Measurements from ENCODE around the gene TMEM212.

TMEM212 gene

DNA sequence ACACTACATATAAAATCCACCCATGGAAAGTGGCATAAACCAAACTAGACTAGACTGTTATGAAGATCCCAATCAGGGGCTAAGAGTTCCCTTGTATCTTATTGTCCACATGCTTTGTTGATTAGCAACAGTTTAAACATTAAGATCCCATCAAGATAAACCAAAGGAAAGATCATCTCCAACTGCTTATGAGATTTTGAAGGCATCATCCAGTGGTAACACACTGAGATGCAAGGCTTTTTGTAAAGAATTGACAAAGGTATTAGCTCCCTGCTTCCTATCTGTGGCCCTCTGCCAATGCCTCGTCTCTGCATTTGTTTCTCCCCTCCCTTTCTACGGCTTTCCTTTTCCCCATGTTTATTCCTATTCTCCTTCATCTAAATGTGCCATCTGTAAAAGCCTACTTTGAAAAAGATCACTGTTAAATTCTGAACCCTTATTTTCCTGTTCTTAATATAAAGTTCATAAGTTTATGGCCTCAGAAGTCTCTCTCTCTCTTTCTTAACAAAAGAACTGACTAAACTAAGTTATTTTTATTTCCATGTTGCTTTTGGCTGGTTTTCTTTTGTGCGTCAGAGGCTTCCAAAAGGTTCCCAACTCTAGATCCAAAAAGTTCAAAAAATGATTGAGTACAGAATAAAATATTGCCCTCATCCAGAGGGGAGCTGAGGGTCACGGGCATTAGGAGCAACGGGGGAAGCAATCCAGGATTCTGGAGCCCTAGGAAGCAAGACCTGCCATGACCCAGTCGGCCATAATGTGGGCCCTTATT is 38.3 kb upstream of the TMEM212 start:
- TF ChIP-seq EZH2 (IDR thresholded peaks at IDR 0.05) (no peak), POLR2AphosphoS5 (IDR thresholded peaks at IDR 0.05; ENCODE audit: borderline replicate concordance, low read depth, low read length) (no peak), FOXP2 (optimal IDR thresholded peaks at IDR 0.05; ENCODE audit: control extremely low read depth, extremely low read length, insufficient read depth) (no peak)
- Histone ChIP-seq H3K27ac (0 out of 2 replicates have a peak overlapping the region, but pooled peaks have one; percentile 47), H3K9me3 (ENCODE audit: low read depth, low read length) (no peaks in the 10 kb centered on the region), H3K9ac (ENCODE audit: insufficient read length) (peak overlapping the region; percentile 38), H3K4me3 (no peak overlapping the region), H3K36me3 (ENCODE audit: insufficient read depth, low read length) (no peaks in the 10 kb centered on the region)
- no peak for DNase-seq (ENCODE audit: low read depth, low spot score)

DNA sequence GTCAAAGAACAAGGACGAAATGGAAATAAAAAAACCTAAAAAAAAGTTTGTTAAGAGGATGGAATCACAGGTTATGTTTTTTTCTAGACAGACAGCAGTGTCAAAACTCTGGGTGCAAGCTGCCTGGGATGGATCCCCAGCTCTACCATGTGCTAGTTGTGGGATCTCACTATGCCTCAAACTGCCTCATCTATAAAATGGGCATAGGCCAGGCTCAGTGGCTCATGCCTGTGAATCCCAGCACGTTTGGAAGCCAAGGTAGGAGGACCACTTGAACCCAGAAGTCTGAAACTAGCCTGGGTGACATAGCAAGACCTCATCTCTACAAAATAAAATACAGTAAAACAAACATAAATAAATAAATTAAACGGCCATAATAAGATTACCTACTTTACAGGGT is 37.5 kb upstream of the TMEM212 start:
- peak overlapping the region; percentile 88; the same call in 1 of the 2 replicates for H3K27ac ChIP-seq
- no peaks in the 10 kb centered on the region for H3K36me3 ChIP-seq (ENCODE audit: insufficient read depth, low read length)
- no peak overlapping the region for H3K4me3 ChIP-seq
- H3K9ac ChIP-seq (ENCODE audit: insufficient read length): no peak overlapping the region
- no peaks in the 10 kb centered on the region for H3K9me3 ChIP-seq (ENCODE audit: low read depth, low read length)
- DNase-seq (ENCODE audit: low read depth, low spot score): no peak
- no peak for TF ChIP-seq EZH2 (IDR thresholded peaks at IDR 0.05)
- TF ChIP-seq FOXP2 (optimal IDR thresholded peaks at IDR 0.05; ENCODE audit: control extremely low read depth, extremely low read length, insufficient read depth): no peak
- no peak for TF ChIP-seq POLR2AphosphoS5 (IDR thresholded peaks at IDR 0.05; ENCODE audit: borderline replicate concordance, low read depth, low read length)

DNA sequence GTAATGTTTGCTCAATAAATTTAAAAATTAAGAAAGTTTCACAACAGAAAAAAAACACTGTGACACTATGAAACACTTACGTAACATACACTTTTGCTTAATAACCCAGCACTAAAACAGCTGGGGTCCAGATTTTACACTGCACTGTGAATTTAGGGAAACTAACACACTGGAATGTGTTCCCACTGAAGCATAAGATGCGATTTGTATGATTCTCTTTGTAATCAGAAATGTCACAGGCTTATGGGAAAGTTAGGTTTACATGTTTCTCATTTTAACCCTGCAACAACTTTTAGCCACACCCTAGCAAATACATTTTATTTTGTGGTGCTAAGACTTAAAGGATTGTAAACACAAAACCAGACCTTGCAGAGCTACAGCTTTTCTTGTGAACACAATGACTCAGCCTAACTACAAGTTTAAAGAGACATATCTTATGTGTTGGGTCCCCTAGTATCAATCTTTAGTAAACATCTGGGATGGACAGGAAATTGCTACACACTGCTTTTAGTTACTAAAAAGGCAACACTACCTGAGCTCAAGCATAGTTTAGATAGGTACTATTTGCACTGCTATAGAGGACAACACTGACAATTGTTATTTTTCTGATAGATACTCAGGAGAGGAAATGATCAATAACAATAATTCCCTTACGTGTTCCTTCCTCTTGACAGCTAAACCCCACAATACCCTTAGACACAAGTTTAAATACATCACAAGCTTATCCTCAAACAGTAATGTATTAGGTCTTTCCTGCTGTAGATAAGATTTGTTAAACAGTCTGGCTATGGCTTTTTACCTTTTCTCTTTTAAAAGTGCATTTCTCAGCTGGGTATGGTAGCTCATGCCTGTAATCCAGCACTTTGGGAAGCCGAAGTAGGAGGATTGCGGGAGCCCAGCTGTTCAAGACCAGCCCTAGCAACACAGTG is 36.7 kb upstream of the TMEM212 start:
- peak overlapping the region; percentile 51 for H3K9ac ChIP-seq (ENCODE audit: insufficient read length)
- no peaks in the 10 kb centered on the region for H3K36me3 ChIP-seq (ENCODE audit: insufficient read depth, low read length)
- H3K9me3 ChIP-seq (ENCODE audit: low read depth, low read length): no peaks in the 10 kb centered on the region
- H3K27ac ChIP-seq: peak overlapping the region; percentile 88
- peak overlapping the region; percentile 57 for H3K4me3 ChIP-seq
- no peak for DNase-seq (ENCODE audit: low read depth, low spot score)
- no peak for TF ChIP-seq FOXP2 (optimal IDR thresholded peaks at IDR 0.05; ENCODE audit: control extremely low read depth, extremely low read length, insufficient read depth)
- no peak; the same call in 1 of the 2 replicates for TF ChIP-seq POLR2AphosphoS5 (IDR thresholded peaks at IDR 0.05; ENCODE audit: borderline replicate concordance, low read depth, low read length)
- no peak for TF ChIP-seq EZH2 (IDR thresholded peaks at IDR 0.05)

DNA sequence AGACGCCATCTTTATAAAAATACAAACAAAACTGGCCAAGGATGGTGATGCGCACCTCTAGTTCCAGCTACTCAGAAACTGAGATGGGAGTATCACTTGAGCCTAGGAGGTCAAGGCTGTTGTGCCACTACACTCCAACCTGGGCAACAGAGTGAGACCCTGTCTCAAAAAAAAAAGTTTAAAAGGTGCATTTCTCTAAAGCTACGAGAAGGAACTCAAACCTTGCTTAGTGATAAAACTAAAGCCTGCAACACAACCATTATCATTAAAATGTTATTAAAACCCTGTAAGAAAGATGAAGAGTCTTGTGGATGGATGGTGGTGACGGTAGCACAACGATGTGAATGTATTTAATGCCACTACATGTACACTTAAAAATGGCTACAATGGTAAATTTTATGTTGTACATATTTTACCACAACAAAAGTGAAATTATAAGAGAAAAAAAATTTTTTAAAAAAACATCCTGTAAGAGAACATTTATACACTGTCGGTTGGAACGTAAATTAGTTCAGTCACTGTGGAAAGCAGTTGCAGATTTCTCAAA is 35.9 kb upstream of the TMEM212 start:
- DNase-seq (ENCODE audit: low read depth, low spot score): no peak
- H3K27ac ChIP-seq: peak overlapping the region; percentile 88
- no peaks in the 10 kb centered on the region for H3K9me3 ChIP-seq (ENCODE audit: low read depth, low read length)
- H3K4me3 ChIP-seq: 0 out of 2 replicates have a peak overlapping the region, but pooled peaks have one; percentile 57
- TF ChIP-seq FOXP2 (optimal IDR thresholded peaks at IDR 0.05; ENCODE audit: control extremely low read depth, extremely low read length, insufficient read depth) (no peak), EZH2 (IDR thresholded peaks at IDR 0.05) (no peak), POLR2AphosphoS5 (IDR thresholded peaks at IDR 0.05; ENCODE audit: borderline replicate concordance, low read depth, low read length) (no peak)
- H3K36me3 ChIP-seq (ENCODE audit: insufficient read depth, low read length): no peaks in the 10 kb centered on the region
- no peak overlapping the region for H3K9ac ChIP-seq (ENCODE audit: insufficient read length)

DNA sequence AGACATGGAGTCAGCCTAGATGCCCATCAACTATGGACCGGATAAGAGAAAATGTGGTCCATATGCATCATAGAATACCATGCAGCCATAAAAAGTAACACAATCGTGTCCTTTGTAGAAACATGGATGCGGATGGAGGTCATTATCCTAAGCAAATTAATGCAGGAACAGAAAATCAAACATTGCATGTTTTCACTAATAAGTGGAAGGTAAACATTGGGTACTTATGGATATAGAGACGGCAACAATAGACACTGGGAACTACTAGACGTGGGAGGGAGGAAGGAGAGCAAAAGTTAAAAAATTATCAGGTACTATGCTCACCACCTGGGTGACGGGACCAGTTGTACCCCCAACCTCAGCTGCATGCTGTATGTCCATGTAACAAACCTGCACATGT is 35.3 kb upstream of the TMEM212 start:
- TF ChIP-seq FOXP2 (optimal IDR thresholded peaks at IDR 0.05; ENCODE audit: control extremely low read depth, extremely low read length, insufficient read depth) (no peak), POLR2AphosphoS5 (IDR thresholded peaks at IDR 0.05; ENCODE audit: borderline replicate concordance, low read depth, low read length) (no peak), EZH2 (IDR thresholded peaks at IDR 0.05) (no peak)
- Histone ChIP-seq H3K4me3 (no peak overlapping the region), H3K27ac (no peak overlapping the region), H3K9ac (ENCODE audit: insufficient read length) (no peak overlapping the region), H3K9me3 (ENCODE audit: low read depth, low read length) (no peaks in the 10 kb centered on the region), H3K36me3 (ENCODE audit: insufficient read depth, low read length) (no peaks in the 10 kb centered on the region)
- DNase-seq (ENCODE audit: low read depth, low spot score): no peak

DNA sequence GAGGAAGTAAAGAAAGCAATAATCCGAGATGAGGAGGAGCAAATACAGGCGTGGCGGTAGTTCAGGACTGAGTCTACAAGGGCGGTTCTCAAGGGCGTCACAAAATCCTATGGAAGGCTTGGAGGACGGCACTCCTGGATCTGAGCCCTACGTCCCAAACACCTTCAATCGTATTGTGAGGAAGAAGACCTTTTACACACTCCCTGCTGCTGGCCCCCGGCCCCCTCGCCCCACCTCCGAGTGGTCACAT is 33.6 kb upstream of the TMEM212 start:
- TF ChIP-seq FOXP2 (optimal IDR thresholded peaks at IDR 0.05; ENCODE audit: control extremely low read depth, extremely low read length, insufficient read depth) (no peak), EZH2 (IDR thresholded peaks at IDR 0.05) (no peak), POLR2AphosphoS5 (IDR thresholded peaks at IDR 0.05; ENCODE audit: borderline replicate concordance, low read depth, low read length) (no peak)
- Histone ChIP-seq H3K36me3 (ENCODE audit: insufficient read depth, low read length) (no peaks in the 10 kb centered on the region), H3K9ac (ENCODE audit: insufficient read length) (peak overlapping the region; percentile 43), H3K9me3 (ENCODE audit: low read depth, low read length) (no peaks in the 10 kb centered on the region), H3K4me3 (peak overlapping the region; percentile 87), H3K27ac (peak overlapping the region; percentile 6; the same call in 1 of the 2 replicates)
- no peak for DNase-seq (ENCODE audit: low read depth, low spot score)

DNA sequence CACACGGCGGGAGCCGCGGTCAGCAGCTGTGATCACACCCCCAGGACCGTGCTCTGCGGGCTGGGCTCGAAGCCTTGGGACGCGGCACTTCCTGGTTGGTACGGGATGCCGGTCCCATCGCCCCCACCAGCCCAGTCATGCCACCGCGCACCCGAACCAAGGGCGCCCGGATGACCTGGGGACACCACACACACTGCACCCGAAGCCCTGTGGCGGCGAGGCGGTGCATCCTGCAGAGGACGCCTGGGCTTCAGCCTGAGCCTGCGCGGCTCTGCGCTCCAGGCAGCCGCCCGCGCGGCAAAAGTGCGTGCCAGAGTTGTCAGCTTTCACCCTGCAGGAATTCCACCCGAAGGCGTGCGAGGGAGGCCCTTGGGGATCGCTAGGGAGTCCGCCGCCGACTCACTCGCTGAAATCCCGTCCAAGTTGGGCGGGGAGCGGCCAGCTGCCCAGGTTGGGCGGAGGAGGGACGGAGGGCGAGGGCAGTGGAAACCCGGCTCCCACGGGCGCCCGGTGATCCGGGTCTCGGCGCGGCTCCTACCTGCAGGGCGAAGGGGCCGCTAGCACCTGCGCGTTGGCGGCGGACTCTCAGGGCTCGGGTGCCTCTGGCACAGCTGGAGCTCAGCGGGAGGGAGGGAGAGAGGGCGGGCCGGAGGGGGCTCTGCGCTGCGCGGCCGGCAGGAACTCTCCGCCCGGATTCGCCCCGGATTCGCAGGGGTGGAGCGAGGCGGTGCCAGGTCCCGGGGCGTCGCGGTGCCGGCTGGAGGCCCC is 33.1 kb upstream of the TMEM212 start, which contains the start of gene PLD1:
TSS of gene PLD1 (minus strand) at position 623 of the 768 bp plus-strand sequence. CDS start 72,432 bp downstream, outside the sequence.
- Histone ChIP-seq H3K27ac (peak within 1 kb of the TSS; percentile 86), H3K9me3 (ENCODE audit: low read depth, low read length) (no peaks in the 10 kb centered on the region), H3K4me3 (peak within 1 kb of the TSS; percentile 87), H3K36me3 (ENCODE audit: insufficient read depth, low read length) (no peaks in the 10 kb centered on the region), H3K9ac (ENCODE audit: insufficient read length) (peak within 1 kb of the TSS; percentile 43)
- TF ChIP-seq FOXP2 (optimal IDR thresholded peaks at IDR 0.05; ENCODE audit: control extremely low read depth, extremely low read length, insufficient read depth): peak; percentile 85
- TF ChIP-seq POLR2AphosphoS5 (IDR thresholded peaks at IDR 0.05; ENCODE audit: borderline replicate concordance, low read depth, low read length): peak; percentile 51; the same call in 1 of the 2 replicates
- no peak for TF ChIP-seq EZH2 (IDR thresholded peaks at IDR 0.05)
- no peak for DNase-seq (ENCODE audit: low read depth, low spot score)

Measured in SK-N-MC (cell line).